OCI-LY7 (cell line): Measurements from ENCODE around the gene PGLYRP3. TPM values are rescaled to one million over a fixed set of nuclear protein-coding genes. Genes with fewer than 3 reads are reported as not detected.

Experiments used
- BruUV-seq: library from RNA; stranded (reverse); fragments of 400-500 nt; replicated peaks from 2 replicates; lab custom pipeline; 2021; lab: Mats Ljungman, UMichigan
- CTCF ChIA-PET: fragments of 300-600 bp; sonication (Branson Sonifier 250); formaldehyde crosslinking; loops from one replicate; lab custom pipeline; 2022; ENCODE audit warnings: antibody characterized with exemption; ENCODE audit not compliant: unreplicated experiment; lab: Charles Lee
- POLR2A ChIA-PET: fragments of 300-600 bp; sonication (Branson Sonifier 250); formaldehyde crosslinking; loops from one replicate; lab custom pipeline; 2022; ENCODE audit warnings: antibody characterized with exemption; lab: Charles Lee
- DNase-seq: peaks from one replicate; pipeline ENCODE4 v3.0.0-alpha.2; 2015; ENCODE audit warnings: low spot score
- H2AFZ ChIP-seq: fragments of 200-600 bp; sonication (generic), shearing (Covaris generic); 2 replicates; pipeline ENCODE4 v1.6.1; 2014; ENCODE audit warnings: mild to moderate bottlenecking, antibody characterized with exemption, low read length, moderate library complexity
- H3K27ac ChIP-seq: fragments of 200-600 bp; sonication (generic); 2 replicates; pipeline ENCODE4 v1.5.1; 2014; ENCODE audit warnings: mixed run types, low read depth, mild to moderate bottlenecking, moderate library complexity, low read length, inconsistent platforms; ENCODE audit not compliant: poor library complexity, severe bottlenecking
- H3K36me3 ChIP-seq: fragments of 200-600 bp; sonication (generic); 2 replicates; pipeline ENCODE4 v1.6.1; 2014; ENCODE audit warnings: mild to moderate bottlenecking, antibody characterized with exemption, low read length, moderate library complexity, mixed read lengths; ENCODE audit not compliant: insufficient read depth
- H3K4me1 ChIP-seq: fragments of 200-600 bp; sonication (generic); 2 replicates; pipeline ENCODE4 v1.5.1; 2014; ENCODE audit warnings: mild to moderate bottlenecking, low read length; ENCODE audit not compliant: insufficient read depth, poor library complexity, severe bottlenecking
- H3K4me2 ChIP-seq: fragments of 200-600 bp; sonication (generic); 2 replicates; pipeline ENCODE4 v1.6.1; 2014; ENCODE audit warnings: mild to moderate bottlenecking, low read length
- H3K4me3 ChIP-seq: fragments of 200-600 bp; sonication (generic); 2 replicates; pipeline ENCODE4 v1.5.1; 2014; ENCODE audit warnings: mild to moderate bottlenecking, low read depth, low read length; ENCODE audit not compliant: poor library complexity, severe bottlenecking
- H3K79me2 ChIP-seq: fragments of 200-600 bp; sonication (generic); 2 replicates; pipeline ENCODE4 v1.6.1; 2016; ENCODE audit warnings: low read depth, mild to moderate bottlenecking, low read length, moderate library complexity, mixed read lengths; ENCODE audit not compliant: insufficient read depth
- H3K9me2 ChIP-seq: fragments of 200-600 bp; sonication (generic); 2 replicates; pipeline ENCODE4 v1.6.1; 2016; ENCODE audit warnings: mild to moderate bottlenecking, low read length, mixed read lengths; ENCODE audit not compliant: insufficient read depth
- H3K9me3 ChIP-seq: fragments of 200-600 bp; sonication (generic); 2 replicates; pipeline ENCODE4 v1.6.1; 2014; ENCODE audit warnings: mild to moderate bottlenecking, mixed run types, low read length, mixed read lengths
- H4K20me1 ChIP-seq: fragments of 200-600 bp; sonication (generic); 2 replicates; pipeline ENCODE4 v1.6.1; 2014; ENCODE audit warnings: mild to moderate bottlenecking, antibody characterized with exemption, low read length, moderate library complexity, mixed read lengths; ENCODE audit not compliant: insufficient read depth
- EZH2phosphoT487 ChIP-seq: fragments of 200-600 bp; sonication (generic); IDR thresholded peaks from 2 replicates; pipeline ENCODE4 v1.6.1; 2018; ENCODE audit warnings: low read depth, borderline replicate concordance, mild to moderate bottlenecking, mixed run types, antibody characterized with exemption, low read length, moderate library complexity, mixed read lengths
- intact Hi-C: fragments of 100-400 bp; cut with micrococcal nuclease; formaldehyde crosslinking; loops from one replicate; pipeline ENCODE4 v1.10.0; 2022; ENCODE audit not compliant: unreplicated experiment
- total RNA-seq, 2 experiments: library from RNA; depleted of rRNA in 1 of 2; stranded (reverse); fragments of >200 nt in 1 of 2; shearing (Covaris generic) in 1 of 2; gene quantifications; 2 replicates each; pipeline ENCODE4 v1.2.3, GENCODE V29; 2014 to 2022
- TF ChIP-seq, protein P1 (sequence below): fragments of 200-600 bp; sonication (generic); conservative IDR thresholded peaks from 2 replicates; pipeline ENCODE4 v1.5.1; 2014; ENCODE audit warnings: mild to moderate bottlenecking, antibody characterized with exemption, low read length, moderate library complexity, mixed read lengths

PGLYRP3 gene
- total RNA-seq, 2 experiments from 2014 or later = not detected

DNA sequence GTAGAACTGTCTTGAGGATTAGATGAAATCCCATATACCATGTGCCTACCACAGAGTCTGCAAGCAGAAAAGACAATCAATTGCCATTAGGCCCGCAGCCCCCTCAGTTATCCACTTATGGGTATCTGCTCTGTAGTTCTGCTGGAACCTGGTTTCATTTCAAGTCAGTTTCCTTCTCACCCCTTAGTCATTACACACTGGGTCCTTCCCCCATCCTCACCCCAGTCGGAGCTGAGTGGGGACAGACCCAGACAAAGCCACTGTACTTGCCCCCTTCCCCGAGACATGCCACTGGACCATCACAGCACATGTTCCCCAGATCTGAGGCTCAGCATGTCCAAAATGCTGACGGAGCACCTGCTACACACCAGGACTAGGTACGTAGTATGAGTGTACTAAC is 21.2 kb downstream of the PGLYRP3 start:
- POLR2A ChIA-PET = interaction anchor here (0.7 kb wide), 1 partner anchor 296 kb away, joined by 3 read pairs; no protein-coding TSS in a partner anchor
- intact Hi-C loops = no loop called here
- H3K9me3 ChIP-seq = no peaks in the 10 kb centered on the region

DNA sequence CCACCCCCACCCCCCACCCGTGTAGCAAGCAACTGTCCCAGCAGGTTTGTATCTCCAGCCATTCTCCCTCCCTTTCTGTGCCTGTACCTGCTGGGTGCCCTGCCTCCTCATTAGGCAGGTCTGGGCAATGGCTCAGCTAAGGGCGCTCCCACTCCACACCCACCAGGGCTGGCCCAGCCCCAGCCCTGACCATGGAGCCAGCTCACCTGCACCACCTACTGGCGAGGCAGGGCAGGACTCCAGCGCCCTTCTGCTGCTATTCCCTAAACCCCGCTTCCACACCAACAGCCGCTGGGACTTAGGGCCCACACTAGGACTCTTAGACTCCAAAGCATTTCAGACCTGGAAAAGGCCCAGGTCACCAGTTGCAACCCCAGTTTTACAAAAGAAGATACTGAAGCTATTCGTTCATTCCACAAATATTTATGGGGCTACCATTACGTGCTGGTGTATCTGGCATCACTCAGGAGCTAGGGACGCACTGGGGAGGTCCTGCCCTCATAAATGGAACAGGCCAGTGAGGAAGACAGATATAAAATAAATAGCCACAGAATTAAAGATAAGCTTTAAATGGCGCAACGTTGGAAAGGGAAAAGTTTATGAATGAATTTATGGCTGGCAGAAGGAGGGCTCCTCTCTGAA is 24.0 kb downstream of the PGLYRP3 start:
- intact Hi-C loops = no loop called here
- TF ChIP-seq, protein P1, sequence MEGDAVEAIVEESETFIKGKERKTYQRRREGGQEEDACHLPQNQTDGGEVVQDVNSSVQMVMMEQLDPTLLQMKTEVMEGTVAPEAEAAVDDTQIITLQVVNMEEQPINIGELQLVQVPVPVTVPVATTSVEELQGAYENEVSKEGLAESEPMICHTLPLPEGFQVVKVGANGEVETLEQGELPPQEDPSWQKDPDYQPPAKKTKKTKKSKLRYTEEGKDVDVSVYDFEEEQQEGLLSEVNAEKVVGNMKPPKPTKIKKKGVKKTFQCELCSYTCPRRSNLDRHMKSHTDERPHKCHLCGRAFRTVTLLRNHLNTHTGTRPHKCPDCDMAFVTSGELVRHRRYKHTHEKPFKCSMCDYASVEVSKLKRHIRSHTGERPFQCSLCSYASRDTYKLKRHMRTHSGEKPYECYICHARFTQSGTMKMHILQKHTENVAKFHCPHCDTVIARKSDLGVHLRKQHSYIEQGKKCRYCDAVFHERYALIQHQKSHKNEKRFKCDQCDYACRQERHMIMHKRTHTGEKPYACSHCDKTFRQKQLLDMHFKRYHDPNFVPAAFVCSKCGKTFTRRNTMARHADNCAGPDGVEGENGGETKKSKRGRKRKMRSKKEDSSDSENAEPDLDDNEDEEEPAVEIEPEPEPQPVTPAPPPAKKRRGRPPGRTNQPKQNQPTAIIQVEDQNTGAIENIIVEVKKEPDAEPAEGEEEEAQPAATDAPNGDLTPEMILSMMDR = peak; percentile 72
- no peak for TF ChIP-seq EZH2phosphoT487
- BruUV-seq = no TSS peak
- Histone ChIP-seq H3K4me2 (no peak overlapping the region), H3K9me3 (no peaks in the 10 kb centered on the region), H3K36me3 (no peaks in the 10 kb centered on the region), H3K4me1 (no peaks in the 10 kb centered on the region), H3K79me2 (no peaks in the 10 kb centered on the region), H3K9me2 (no peaks in the 10 kb centered on the region), H3K4me3 (no peak overlapping the region), H2AFZ (no peak overlapping the region), H3K27ac (no peak overlapping the region), H4K20me1 (no peaks in the 10 kb centered on the region)
- ChIA-PET POLR2A (interaction anchor here (0.5 kb wide), 1 partner anchor 26 kb away, joined by 3 read pairs; no protein-coding TSS in a partner anchor), CTCF (no interaction called here)
- peak; percentile 3 for DNase-seq

More for the DNA sequence above, 21.2 kb downstream of the PGLYRP3 start:
- H3K9me2 ChIP-seq = no peaks in the 10 kb centered on the region
- no peak overlapping the region for H3K4me2 ChIP-seq
- no peak overlapping the region for H3K27ac ChIP-seq
- CTCF ChIA-PET = no interaction called here
- TF ChIP-seq, protein P1 = no peak
- no peak for TF ChIP-seq EZH2phosphoT487
- H3K4me3 ChIP-seq = no peak overlapping the region
- H3K79me2 ChIP-seq = no peaks in the 10 kb centered on the region
- H2AFZ ChIP-seq = no peak overlapping the region
- no peaks in the 10 kb centered on the region for H3K4me1 ChIP-seq
- no TSS peak for BruUV-seq
- H3K36me3 ChIP-seq = no peaks in the 10 kb centered on the region
- H4K20me1 ChIP-seq = no peaks in the 10 kb centered on the region
- no peak for DNase-seq

- intact Hi-C loops = no loop called here
- H3K27ac ChIP-seq = no peak overlapping the region
- H3K9me2 ChIP-seq = no peaks in the 10 kb centered on the region
- no TSS peak for BruUV-seq
- no peaks in the 10 kb centered on the region for H3K4me1 ChIP-seq
- no peak overlapping the region for H3K4me2 ChIP-seq
- H3K36me3 ChIP-seq = no peaks in the 10 kb centered on the region
- H3K4me3 ChIP-seq = no peak overlapping the region
- H3K79me2 ChIP-seq = no peaks in the 10 kb centered on the region
- no peaks in the 10 kb centered on the region for H3K9me3 ChIP-seq
- TF ChIP-seq EZH2phosphoT487 = no peak
- TF ChIP-seq, protein P1 = peak; percentile 72
- H4K20me1 ChIP-seq = no peaks in the 10 kb centered on the region
- POLR2A ChIA-PET = no interaction called here
- CTCF ChIA-PET = no interaction called here
- peak; percentile 24 for DNase-seq
- no peak overlapping the region for H2AFZ ChIP-seq
These were observed 34.9 kb downstream of the PGLYRP3 start for GRCh38 chr1:153277852-153278251.
